ENCODE measurements around the gene COBLL1. TPM values are rescaled to one million over a fixed set of nuclear protein-coding genes. Genes with fewer than 3 reads are reported as not detected.

COBLL1 gene
- total RNA-seq, 1 donor from 2014 or later = 110 TPM

DNA sequence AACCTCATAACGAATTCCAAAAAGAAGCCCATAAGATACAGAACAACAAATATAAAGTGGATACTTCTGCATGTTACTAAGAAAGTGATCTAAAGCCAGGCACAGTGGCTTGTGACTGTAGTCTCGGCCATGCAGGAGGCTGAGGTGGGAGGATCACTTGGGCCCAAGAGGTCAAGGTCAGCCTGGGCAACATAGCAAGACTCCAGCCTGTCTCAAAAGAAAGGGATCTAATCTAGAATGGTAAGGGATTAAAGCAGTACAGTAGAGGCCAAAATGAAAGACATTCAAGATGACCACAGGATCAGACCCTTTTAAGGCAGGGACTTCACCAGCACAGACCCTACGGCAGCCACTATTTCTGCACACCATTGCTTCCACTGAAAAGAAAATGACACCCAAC is 3.8 kb downstream of the COBLL1 start:
- no peaks in the 10 kb centered on the region for H3K36me3 Mint-ChIP-seq
- TF ChIP-seq, protein P1, sequence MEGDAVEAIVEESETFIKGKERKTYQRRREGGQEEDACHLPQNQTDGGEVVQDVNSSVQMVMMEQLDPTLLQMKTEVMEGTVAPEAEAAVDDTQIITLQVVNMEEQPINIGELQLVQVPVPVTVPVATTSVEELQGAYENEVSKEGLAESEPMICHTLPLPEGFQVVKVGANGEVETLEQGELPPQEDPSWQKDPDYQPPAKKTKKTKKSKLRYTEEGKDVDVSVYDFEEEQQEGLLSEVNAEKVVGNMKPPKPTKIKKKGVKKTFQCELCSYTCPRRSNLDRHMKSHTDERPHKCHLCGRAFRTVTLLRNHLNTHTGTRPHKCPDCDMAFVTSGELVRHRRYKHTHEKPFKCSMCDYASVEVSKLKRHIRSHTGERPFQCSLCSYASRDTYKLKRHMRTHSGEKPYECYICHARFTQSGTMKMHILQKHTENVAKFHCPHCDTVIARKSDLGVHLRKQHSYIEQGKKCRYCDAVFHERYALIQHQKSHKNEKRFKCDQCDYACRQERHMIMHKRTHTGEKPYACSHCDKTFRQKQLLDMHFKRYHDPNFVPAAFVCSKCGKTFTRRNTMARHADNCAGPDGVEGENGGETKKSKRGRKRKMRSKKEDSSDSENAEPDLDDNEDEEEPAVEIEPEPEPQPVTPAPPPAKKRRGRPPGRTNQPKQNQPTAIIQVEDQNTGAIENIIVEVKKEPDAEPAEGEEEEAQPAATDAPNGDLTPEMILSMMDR (IDR thresholded peaks at IDR 0.05; ENCODE audit: unreplicated experiment) = no peak
- peaks cover 54% of the 10 kb centered on the region for H3K4me1 Mint-ChIP-seq
- H3K27me3 Mint-ChIP-seq (ENCODE audit: low read depth) = peaks cover 11% of the 10 kb centered on the region
- H3K27ac Mint-ChIP-seq = peak overlapping the region; percentile 96
- DNase-seq (ENCODE audit: low spot score in 2 of 2, unreplicated experiment in 2 of 2) = no peak
- H3K4me3 Mint-ChIP-seq = peak overlapping the region; percentile 97
- H3K9me3 Mint-ChIP-seq = no peaks in the 10 kb centered on the region

DNA sequence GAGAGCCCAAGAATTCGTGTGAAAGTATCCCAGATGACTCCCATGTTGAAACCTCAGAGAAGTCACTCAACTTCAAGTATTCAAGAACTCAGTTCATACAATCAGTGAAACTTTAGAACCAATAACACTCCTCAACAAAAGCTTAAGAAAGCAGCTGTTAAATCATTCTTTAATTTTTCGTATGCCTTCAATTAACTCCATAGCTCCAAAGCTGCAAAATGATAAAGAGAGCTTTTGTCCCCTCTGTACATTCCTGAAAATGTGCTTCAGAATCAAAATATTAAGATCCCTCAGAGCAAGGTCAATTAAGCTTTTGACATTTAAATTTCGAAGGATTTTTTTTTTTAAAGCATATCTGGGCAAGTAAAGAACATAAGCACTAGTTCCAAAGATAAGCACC is 4.7 kb downstream of the COBLL1 start:
- H3K4me1 Mint-ChIP-seq = peaks cover 52% of the 10 kb centered on the region
- H3K27me3 Mint-ChIP-seq (ENCODE audit: low read depth) = peaks cover 11% of the 10 kb centered on the region
- no peaks in the 10 kb centered on the region for H3K9me3 Mint-ChIP-seq
- peak overlapping the region; percentile 36 for H3K4me3 Mint-ChIP-seq
- peak overlapping the region; percentile 64 for H3K27ac Mint-ChIP-seq
- no peak for DNase-seq (ENCODE audit: low spot score in 2 of 2, unreplicated experiment in 2 of 2)
- TF ChIP-seq, protein P1 (IDR thresholded peaks at IDR 0.05; ENCODE audit: unreplicated experiment) = no peak
- H3K36me3 Mint-ChIP-seq = no peaks in the 10 kb centered on the region

DNA sequence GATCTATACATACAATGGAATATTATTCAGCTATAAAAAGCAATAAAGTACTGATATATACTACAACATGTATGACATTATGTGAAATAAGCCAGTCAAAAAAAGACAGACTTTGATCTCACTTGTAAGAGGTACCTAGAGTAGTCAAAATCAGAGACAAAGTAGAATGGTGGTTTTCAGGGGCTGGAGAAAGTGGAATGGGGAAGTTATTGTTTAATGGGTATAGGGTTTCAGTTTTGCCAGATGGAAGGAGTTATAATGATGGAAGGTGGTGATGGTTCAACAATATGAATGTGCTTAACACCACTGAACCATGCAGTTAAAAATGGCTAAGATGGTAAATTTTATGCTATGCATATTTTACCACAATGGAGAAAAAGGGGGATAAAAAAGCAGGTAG is 6.3 kb downstream of the COBLL1 start:
- Mint-ChIP-seq H3K9me3 (no peaks in the 10 kb centered on the region), H3K36me3 (no peaks in the 10 kb centered on the region), H3K27ac (peak overlapping the region; percentile 36), H3K27me3 (ENCODE audit: low read depth) (peaks cover 6% of the 10 kb centered on the region), H3K4me3 (no peak overlapping the region), H3K4me1 (peaks cover 53% of the 10 kb centered on the region)
- DNase-seq (ENCODE audit: low spot score in 2 of 2, unreplicated experiment in 2 of 2) = no peak
- TF ChIP-seq, protein P1 (IDR thresholded peaks at IDR 0.05; ENCODE audit: unreplicated experiment) = no peak

GRCh38 chr2:164831887-164832286 is 9.7 kb downstream of the COBLL1 start:
- TF ChIP-seq, protein P1 (IDR thresholded peaks at IDR 0.05; ENCODE audit: unreplicated experiment) = no peak
- H3K27me3 Mint-ChIP-seq (ENCODE audit: low read depth) = no peaks in the 10 kb centered on the region
- no peak overlapping the region for H3K4me3 Mint-ChIP-seq
- H3K4me1 Mint-ChIP-seq = peaks cover 43% of the 10 kb centered on the region
- H3K9me3 Mint-ChIP-seq = no peaks in the 10 kb centered on the region
- DNase-seq (ENCODE audit: low spot score in 2 of 2, unreplicated experiment in 2 of 2) = no peak
- no peaks in the 10 kb centered on the region for H3K36me3 Mint-ChIP-seq
- no peak overlapping the region for H3K27ac Mint-ChIP-seq

DNA sequence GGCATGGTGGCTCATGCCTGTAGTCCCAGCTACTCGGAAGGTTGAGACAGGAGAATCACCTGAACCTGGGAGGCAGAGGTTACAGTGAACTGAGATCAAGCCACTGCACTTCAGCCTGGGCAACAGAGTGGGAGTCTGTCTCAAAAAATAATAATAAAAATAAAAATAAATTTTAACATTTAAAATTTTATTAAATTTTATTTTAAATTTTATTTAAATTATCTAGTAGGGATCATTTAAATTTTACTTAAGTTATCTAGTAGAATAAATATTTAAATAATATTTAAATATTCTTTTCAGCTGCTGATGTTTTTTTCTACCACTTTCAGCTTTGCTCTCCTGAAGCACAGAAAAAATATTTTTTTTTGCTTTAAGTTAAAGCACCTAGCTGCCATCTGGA is 10.4 kb downstream of the COBLL1 start:
- no peak for DNase-seq (ENCODE audit: low spot score in 2 of 2, unreplicated experiment in 2 of 2)
- H3K4me1 Mint-ChIP-seq = peaks cover 45% of the 10 kb centered on the region
- H3K4me3 Mint-ChIP-seq = no peak overlapping the region
- H3K9me3 Mint-ChIP-seq = no peaks in the 10 kb centered on the region
- no peaks in the 10 kb centered on the region for H3K36me3 Mint-ChIP-seq
- no peaks in the 10 kb centered on the region for H3K27me3 Mint-ChIP-seq (ENCODE audit: low read depth)
- TF ChIP-seq, protein P1 (IDR thresholded peaks at IDR 0.05; ENCODE audit: unreplicated experiment) = no peak
- peak overlapping the region; percentile 4 for H3K27ac Mint-ChIP-seq
